ENCODE measurements around the gene MAN1A2. TPM values are rescaled to one million over a fixed set of nuclear protein-coding genes. Genes with fewer than 3 reads are reported as not detected.
A peak's percentile ranks its signal among the peaks of the same experiment; 100 is the strongest.

Gene MAN1A2
- total RNA-seq, 1 donor, result 51.0 TPM

- H3K4me1 ChIP-seq (ENCODE audit: insufficient read depth, low read length), result peaks cover 14% of the 10 kb centered on the region
- no peak for DNase-seq (ENCODE audit: insufficient read length, low spot score, missing footprints)
- no peak overlapping the region for H2AFZ ChIP-seq (ENCODE audit: low read length)
- H3K27me3 ChIP-seq (ENCODE audit: insufficient read depth, low read length), result no peaks in the 10 kb centered on the region
- H3K4me2 ChIP-seq (ENCODE audit: insufficient read depth, low read length), result no peak overlapping the region
- no peaks in the 10 kb centered on the region for H3K79me2 ChIP-seq (ENCODE audit: insufficient read depth, low read length)
- no peaks in the 10 kb centered on the region for H3K36me3 ChIP-seq (ENCODE audit: insufficient read depth, low read length)
- TF ChIP-seq, protein P1, sequence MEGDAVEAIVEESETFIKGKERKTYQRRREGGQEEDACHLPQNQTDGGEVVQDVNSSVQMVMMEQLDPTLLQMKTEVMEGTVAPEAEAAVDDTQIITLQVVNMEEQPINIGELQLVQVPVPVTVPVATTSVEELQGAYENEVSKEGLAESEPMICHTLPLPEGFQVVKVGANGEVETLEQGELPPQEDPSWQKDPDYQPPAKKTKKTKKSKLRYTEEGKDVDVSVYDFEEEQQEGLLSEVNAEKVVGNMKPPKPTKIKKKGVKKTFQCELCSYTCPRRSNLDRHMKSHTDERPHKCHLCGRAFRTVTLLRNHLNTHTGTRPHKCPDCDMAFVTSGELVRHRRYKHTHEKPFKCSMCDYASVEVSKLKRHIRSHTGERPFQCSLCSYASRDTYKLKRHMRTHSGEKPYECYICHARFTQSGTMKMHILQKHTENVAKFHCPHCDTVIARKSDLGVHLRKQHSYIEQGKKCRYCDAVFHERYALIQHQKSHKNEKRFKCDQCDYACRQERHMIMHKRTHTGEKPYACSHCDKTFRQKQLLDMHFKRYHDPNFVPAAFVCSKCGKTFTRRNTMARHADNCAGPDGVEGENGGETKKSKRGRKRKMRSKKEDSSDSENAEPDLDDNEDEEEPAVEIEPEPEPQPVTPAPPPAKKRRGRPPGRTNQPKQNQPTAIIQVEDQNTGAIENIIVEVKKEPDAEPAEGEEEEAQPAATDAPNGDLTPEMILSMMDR (IDR thresholded peaks at IDR 0.05; ENCODE audit: extremely low read depth, low read depth, low read length), result no peak
- H4K20me1 ChIP-seq (ENCODE audit: insufficient read depth, low read length), result no peaks in the 10 kb centered on the region
- no peak overlapping the region for H3K27ac ChIP-seq (ENCODE audit: low read depth, low read length)
- H3K4me3 ChIP-seq (ENCODE audit: insufficient read depth, low read length), result no peak overlapping the region
- no peaks in the 10 kb centered on the region for H3K9me3 ChIP-seq (ENCODE audit: low read depth, low read length)
Measured at GRCh38 chr1:117531222-117531621, 164.0 kb downstream of the MAN1A2 start.

DNA sequence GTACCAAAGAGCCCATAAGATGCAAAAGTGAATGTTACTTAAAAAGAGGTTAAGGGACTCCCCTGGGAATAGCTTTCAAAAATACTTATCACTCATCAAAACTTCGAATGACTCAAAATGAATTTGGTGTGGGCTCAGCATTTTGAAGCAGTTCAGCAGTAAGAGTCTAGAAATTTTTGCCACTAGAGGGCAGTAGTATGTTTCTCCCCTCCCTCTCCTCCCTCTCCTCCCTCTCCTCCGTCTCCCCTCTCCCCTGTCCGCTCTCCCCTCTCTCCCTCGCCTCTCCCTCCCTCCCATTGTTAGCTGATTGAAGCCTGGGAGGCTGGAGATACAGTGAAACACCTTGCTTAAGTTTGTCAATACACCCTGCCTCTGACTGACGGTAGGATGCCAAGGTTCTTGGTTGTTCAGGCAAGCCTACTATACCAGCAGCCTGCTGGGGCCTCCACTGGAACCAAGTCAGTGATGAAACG is 167.8 kb downstream of the MAN1A2 start:
- H3K36me3 ChIP-seq (ENCODE audit: insufficient read depth, low read length), result no peaks in the 10 kb centered on the region
- H3K79me2 ChIP-seq (ENCODE audit: insufficient read depth, low read length), result no peaks in the 10 kb centered on the region
- peak overlapping the region; percentile 24 for H3K4me3 ChIP-seq (ENCODE audit: insufficient read depth, low read length)
- TF ChIP-seq, protein P1 (IDR thresholded peaks at IDR 0.05; ENCODE audit: extremely low read depth, low read depth, low read length), result peak; percentile 82
- peak overlapping the region; percentile 73 for H2AFZ ChIP-seq (ENCODE audit: low read length)
- peaks cover 7% of the 10 kb centered on the region for H3K4me1 ChIP-seq (ENCODE audit: insufficient read depth, low read length)
- peak overlapping the region; percentile 69 for H3K4me2 ChIP-seq (ENCODE audit: insufficient read depth, low read length)
- H4K20me1 ChIP-seq (ENCODE audit: insufficient read depth, low read length), result no peaks in the 10 kb centered on the region
- peaks cover 4% of the 10 kb centered on the region for H3K27me3 ChIP-seq (ENCODE audit: insufficient read depth, low read length)
- no peak overlapping the region for H3K27ac ChIP-seq (ENCODE audit: low read depth, low read length)
- peak; percentile 83 for DNase-seq (ENCODE audit: insufficient read length, low spot score, missing footprints)
- no peaks in the 10 kb centered on the region for H3K9me3 ChIP-seq (ENCODE audit: low read depth, low read length)

GRCh38 chr1:117535821-117536220 is 168.6 kb downstream of the MAN1A2 start:
- peaks cover 4% of the 10 kb centered on the region for H3K27me3 ChIP-seq (ENCODE audit: insufficient read depth, low read length)
- TF ChIP-seq, protein P1 (IDR thresholded peaks at IDR 0.05; ENCODE audit: extremely low read depth, low read depth, low read length), result no peak
- no peaks in the 10 kb centered on the region for H3K79me2 ChIP-seq (ENCODE audit: insufficient read depth, low read length)

GRCh38 chr1:117537291-117537920 is 170.2 kb downstream of the MAN1A2 start:
- TF ChIP-seq, protein P1 (IDR thresholded peaks at IDR 0.05; ENCODE audit: extremely low read depth, low read depth, low read length), result no peak
- no peak overlapping the region for H2AFZ ChIP-seq (ENCODE audit: low read length)
- H3K4me3 ChIP-seq (ENCODE audit: insufficient read depth, low read length), result no peak overlapping the region
- peaks cover 4% of the 10 kb centered on the region for H3K27me3 ChIP-seq (ENCODE audit: insufficient read depth, low read length)
- H3K4me2 ChIP-seq (ENCODE audit: insufficient read depth, low read length), result no peak overlapping the region
- H3K27ac ChIP-seq (ENCODE audit: low read depth, low read length), result no peak overlapping the region
- H3K36me3 ChIP-seq (ENCODE audit: insufficient read depth, low read length), result no peaks in the 10 kb centered on the region
- peak; percentile 30 for DNase-seq (ENCODE audit: insufficient read length, low spot score, missing footprints)
- no peaks in the 10 kb centered on the region for H3K9me3 ChIP-seq (ENCODE audit: low read depth, low read length)
- H4K20me1 ChIP-seq (ENCODE audit: insufficient read depth, low read length), result no peaks in the 10 kb centered on the region
- H3K79me2 ChIP-seq (ENCODE audit: insufficient read depth, low read length), result no peaks in the 10 kb centered on the region
- H3K4me1 ChIP-seq (ENCODE audit: insufficient read depth, low read length), result peaks cover 7% of the 10 kb centered on the region

More at GRCh38 chr1:117535821-117536220, 168.6 kb downstream of the MAN1A2 start:
- Histone ChIP-seq H4K20me1 (ENCODE audit: insufficient read depth, low read length) (no peaks in the 10 kb centered on the region), H3K4me1 (ENCODE audit: insufficient read depth, low read length) (peaks cover 7% of the 10 kb centered on the region), H3K36me3 (ENCODE audit: insufficient read depth, low read length) (no peaks in the 10 kb centered on the region), H3K4me3 (ENCODE audit: insufficient read depth, low read length) (no peak overlapping the region), H2AFZ (ENCODE audit: low read length) (no peak overlapping the region), H3K9me3 (ENCODE audit: low read depth, low read length) (no peaks in the 10 kb centered on the region), H3K4me2 (ENCODE audit: insufficient read depth, low read length) (no peak overlapping the region), H3K27ac (ENCODE audit: low read depth, low read length) (no peak overlapping the region)
- DNase-seq (ENCODE audit: insufficient read length, low spot score, missing footprints), result no peak
